Measurements from ENCODE around the gene MFAP4. TPM values are rescaled to one million over a fixed set of nuclear protein-coding genes. Genes with fewer than 3 reads are reported as not detected.

MFAP4 gene
- total and polyA plus RNA-seq, 8 donors: 1.2 to 25.5 (median 11.5) TPM

DNA sequence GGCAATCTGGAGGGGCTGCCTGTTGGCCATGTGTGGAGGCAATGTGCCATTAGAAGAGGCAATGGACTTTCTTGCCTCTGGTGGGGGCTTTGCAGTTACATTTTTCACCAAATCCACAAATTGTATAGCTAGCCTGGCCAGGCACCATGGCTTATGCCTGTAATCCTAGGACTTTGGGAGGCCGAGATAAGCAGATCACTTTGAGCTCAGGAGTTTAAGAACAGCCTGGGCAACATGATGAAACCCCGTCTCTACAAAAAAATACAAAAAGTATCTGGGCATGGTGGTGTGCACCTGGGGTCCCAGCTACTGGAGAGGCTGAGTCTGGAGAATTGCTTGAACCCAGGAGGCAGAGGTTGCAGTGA lies 21.3 kb upstream of the MFAP4 start:
- Histone ChIP-seq H3K36me3 (no peaks in the 10 kb centered on the region), H3K27ac (no peak overlapping the region), H3K9me3 (no peaks in the 10 kb centered on the region), H3K4me3 (no peak overlapping the region), H3K27me3 (no peaks in the 10 kb centered on the region), H3K4me1 (no peaks in the 10 kb centered on the region)
- FAIRE-seq (no peak), DNase-seq (no peak), ATAC-seq (no peak)
- TF ChIP-seq, protein P1, sequence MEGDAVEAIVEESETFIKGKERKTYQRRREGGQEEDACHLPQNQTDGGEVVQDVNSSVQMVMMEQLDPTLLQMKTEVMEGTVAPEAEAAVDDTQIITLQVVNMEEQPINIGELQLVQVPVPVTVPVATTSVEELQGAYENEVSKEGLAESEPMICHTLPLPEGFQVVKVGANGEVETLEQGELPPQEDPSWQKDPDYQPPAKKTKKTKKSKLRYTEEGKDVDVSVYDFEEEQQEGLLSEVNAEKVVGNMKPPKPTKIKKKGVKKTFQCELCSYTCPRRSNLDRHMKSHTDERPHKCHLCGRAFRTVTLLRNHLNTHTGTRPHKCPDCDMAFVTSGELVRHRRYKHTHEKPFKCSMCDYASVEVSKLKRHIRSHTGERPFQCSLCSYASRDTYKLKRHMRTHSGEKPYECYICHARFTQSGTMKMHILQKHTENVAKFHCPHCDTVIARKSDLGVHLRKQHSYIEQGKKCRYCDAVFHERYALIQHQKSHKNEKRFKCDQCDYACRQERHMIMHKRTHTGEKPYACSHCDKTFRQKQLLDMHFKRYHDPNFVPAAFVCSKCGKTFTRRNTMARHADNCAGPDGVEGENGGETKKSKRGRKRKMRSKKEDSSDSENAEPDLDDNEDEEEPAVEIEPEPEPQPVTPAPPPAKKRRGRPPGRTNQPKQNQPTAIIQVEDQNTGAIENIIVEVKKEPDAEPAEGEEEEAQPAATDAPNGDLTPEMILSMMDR (IDR thresholded peaks at IDR 0.05): no peak
- intact Hi-C loops (cut with DNase I): no loop called here
- 89 to 94% methylated on average over 2 of the region's 2 CpGs for WGBS, 2 donors

- WGBS, 2 donors: 93 to 98% methylated on average over 10 of the region's 10 CpGs
- DNase-seq (no peak), FAIRE-seq (no peak), ATAC-seq (no peak)
- intact Hi-C loops (cut with DNase I): no loop called here
- Histone ChIP-seq H3K4me1 (no peaks in the 10 kb centered on the region), H3K27me3 (no peaks in the 10 kb centered on the region), H3K27ac (no peak overlapping the region), H3K9me3 (no peaks in the 10 kb centered on the region), H3K4me3 (no peak overlapping the region), H3K36me3 (no peaks in the 10 kb centered on the region)
- TF ChIP-seq, protein P1 (IDR thresholded peaks at IDR 0.05): no peak
Measured at GRCh38 chr17:19407601-19408345, 20.8 kb upstream of the MFAP4 start.

- DNase-seq (no peak), FAIRE-seq (no peak), ATAC-seq (no peak)
- intact Hi-C loops (cut with DNase I): no loop called here
- TF ChIP-seq, protein P1 (IDR thresholded peaks at IDR 0.05): no peak
- Histone ChIP-seq H3K4me3 (no peak overlapping the region), H3K27ac (no peak overlapping the region), H3K27me3 (no peaks in the 10 kb centered on the region), H3K36me3 (no peaks in the 10 kb centered on the region), H3K9me3 (no peaks in the 10 kb centered on the region), H3K4me1 (no peaks in the 10 kb centered on the region)
- 79 to 80% methylated on average over 5 of the region's 5 CpGs for WGBS, 2 donors
Measured at GRCh38 chr17:19405114-19405513, 18.1 kb upstream of the MFAP4 start.

- DNase-seq (no peak), ATAC-seq (no peak), FAIRE-seq (no peak)
- no peak overlapping the region for H3K27ac ChIP-seq
- no peaks in the 10 kb centered on the region for H3K36me3 ChIP-seq
- H3K9me3 ChIP-seq: no peaks in the 10 kb centered on the region
- H3K4me1 ChIP-seq: no peaks in the 10 kb centered on the region
- H3K27me3 ChIP-seq: no peaks in the 10 kb centered on the region
- no peak overlapping the region for H3K4me3 ChIP-seq
- intact Hi-C loops (cut with DNase I): no loop called here
- WGBS, 2 donors: 47 to 69% methylated on average over 1 of the region's 1 CpG
- TF ChIP-seq, protein P1 (IDR thresholded peaks at IDR 0.05): no peak
Measured at GRCh38 chr17:19404264-19404663, 17.3 kb upstream of the MFAP4 start.

GRCh38 chr17:19403021-19403420 lies 16.0 kb upstream of the MFAP4 start:
- intact Hi-C loops (cut with DNase I): no loop called here
- no peak overlapping the region for H3K4me3 ChIP-seq
- no peaks in the 10 kb centered on the region for H3K9me3 ChIP-seq
- no peaks in the 10 kb centered on the region for H3K27me3 ChIP-seq
- DNase-seq: no peak
- peaks cover 0 to 4% (median 3%) of the 10 kb centered on the region in 3 donors for H3K4me1 ChIP-seq
- WGBS, 2 donors: 81 to 82% methylated on average over 4 of the region's 4 CpGs
- no peak for FAIRE-seq
- no peak overlapping the region for H3K27ac ChIP-seq
- H3K36me3 ChIP-seq: no peaks in the 10 kb centered on the region
- TF ChIP-seq, protein P1 (IDR thresholded peaks at IDR 0.05): no peak
- ATAC-seq: no peak
